Liver (tissue), 9 donors: ENCODE results near the gene TBC1D14. TPM values are rescaled to one million over a fixed set of nuclear protein-coding genes. Genes with fewer than 3 reads are reported as not detected.

Experiments
- DNase-seq: peaks from one replicate; pipeline ENCODE4 v3.0.0-alpha.2; 2017; ENCODE audit warnings: low spot score
- H3K27ac ChIP-seq, 2 donors: one replicate each; pipeline ENCODE4 v1.7.0; 2013; ENCODE audit warnings: inconsistent platforms in 2 of 2, low read length in 2 of 2, control low read depth in 1 of 2, low read depth in 1 of 2, mild to moderate bottlenecking in 1 of 2
- H3K27me3 ChIP-seq, 4 donors: one replicate each; pipeline versions ENCODE4 v1.6.1 to v1.7.0; 2013; ENCODE audit warnings: low read length in 3 of 4, inconsistent platforms in 1 of 4, mild to moderate bottlenecking in 1 of 4, moderate library complexity in 1 of 4; ENCODE audit not compliant: control insufficient read depth in 4 of 4, insufficient read depth in 4 of 4
- H3K36me3 ChIP-seq, 4 donors: one replicate each; pipeline versions ENCODE4 v1.6.1 to v1.7.0; 2013; ENCODE audit warnings: low read length in 3 of 4, mild to moderate bottlenecking in 3 of 4, low read depth in 1 of 4, moderate library complexity in 1 of 4; ENCODE audit not compliant: control insufficient read depth in 4 of 4, insufficient read depth in 3 of 4
- H3K4me1 ChIP-seq, 4 donors: one replicate each; pipeline versions ENCODE4 v1.6.1 to v1.7.0; 2013; ENCODE audit warnings: low read length in 3 of 4, mild to moderate bottlenecking in 3 of 4, moderate library complexity in 1 of 4; ENCODE audit not compliant: control insufficient read depth in 4 of 4, insufficient read depth in 4 of 4
- H3K4me3 ChIP-seq, 3 donors: one replicate each; pipeline versions ENCODE4 v1.6.1 to v1.7.0; 2013; ENCODE audit warnings: low read length in 3 of 3, control low read depth in 1 of 3, low read depth in 1 of 3, mild to moderate bottlenecking in 1 of 3
- H3K9ac ChIP-seq, 2 donors: one replicate each; pipeline ENCODE4 v1.7.0; 2013; ENCODE audit warnings: low read length in 2 of 2, mild to moderate bottlenecking in 2 of 2, moderate library complexity in 2 of 2, control low read depth in 1 of 2, low read depth in 1 of 2
- H3K9me3 ChIP-seq, 4 donors: one replicate each; pipeline versions ENCODE4 v1.6.1 to v1.7.0; 2013; ENCODE audit warnings: low read length in 3 of 4; ENCODE audit not compliant: control insufficient read depth in 4 of 4
- ATF3 ChIP-seq: IDR thresholded peaks from 2 replicates; pipeline ENCODE4 v1.6.1; 2016; ENCODE audit warnings: antibody characterized with exemption
- FOXA1 ChIP-seq: IDR thresholded peaks from 2 replicates; pipeline ENCODE4 v1.6.1; 2016; ENCODE audit warnings: antibody characterized with exemption
- HNF4A ChIP-seq, 2 donors: conservative IDR thresholded peaks; 2 replicates each; pipeline ENCODE4 v1.6.1; 2016; ENCODE audit warnings: antibody characterized with exemption in 2 of 2, mild to moderate bottlenecking in 2 of 2
- HNF4G ChIP-seq: IDR thresholded peaks from 2 replicates; pipeline ENCODE4 v1.6.1; 2016; ENCODE audit warnings: antibody characterized with exemption
- JUND ChIP-seq, 2 donors: IDR thresholded peaks; 2 replicates each; pipeline ENCODE4 v1.6.1; 2016; ENCODE audit warnings: antibody characterized with exemption in 2 of 2
- NR2F2 ChIP-seq: IDR thresholded peaks from 2 replicates; pipeline ENCODE4 v1.6.1; 2016; ENCODE audit warnings: antibody characterized with exemption
- RAD21 ChIP-seq, 2 donors: IDR thresholded peaks; 2 replicates each; pipeline ENCODE4 v1.6.1; 2016; ENCODE audit warnings: antibody characterized with exemption in 2 of 2, mild to moderate bottlenecking in 2 of 2
- SP1 ChIP-seq: IDR thresholded peaks from 2 replicates; pipeline ENCODE4 v1.6.1; 2018; ENCODE audit warnings: antibody characterized with exemption, mild to moderate bottlenecking
- TAF1 ChIP-seq: conservative IDR thresholded peaks from 2 replicates; pipeline ENCODE4 v1.6.1; 2016; ENCODE audit warnings: antibody characterized with exemption, mild to moderate bottlenecking
- YY1 ChIP-seq: IDR thresholded peaks from 2 replicates; pipeline ENCODE4 v1.6.1; 2016; ENCODE audit warnings: antibody characterized with exemption, mild to moderate bottlenecking
- WGBS: extraction: QIAGEN DNeasy Blood & Tissue Kit; methylation state at CpG from one replicate; pipeline ENCODE4 v1.1.7; 2013; 5-methylcytosine and 5-hydroxymethylcytosine counted together
- polyA plus RNA-seq, 2 donors: library from polyadenylated mRNA; stranded (reverse) in 1 of 2; unstranded in 1 of 2; fragments of 200-250 nt in 1 of 2; fragments of >200 nt in 1 of 2; fragmentation: Nextera tagmentation in 1 of 2; extraction: Ambion mirVana in 1 of 2; gene quantifications; one replicate each; pipeline versions ENCODE4 v1.2.1 to v1.2.3, GENCODE V29; 2013 to 2015
- total RNA-seq, 2 donors: library from RNA; depleted of rRNA; stranded (reverse); fragments of >200 nt; gene quantifications; one replicate each; pipeline ENCODE4 v1.2.3, GENCODE V29; 2014
- TF ChIP-seq, protein P1 (sequence below): fragments of 150-350 bp; IDR thresholded peaks from 2 replicates; pipeline ENCODE4 v1.5.1; 2017; ENCODE audit warnings: improper control_type of control experiment, low read depth, low read length; ENCODE audit not compliant: missing input control
- donor health status: healthy.
- donor health status: healthy.
- donor health status: healthy.
- donor health status: healthy.
- donor health status: healthy.

Gene TBC1D14
- total and polyA plus RNA-seq, 4 donors: 10.0 to 45.2 (median 22.7) TPM

DNA sequence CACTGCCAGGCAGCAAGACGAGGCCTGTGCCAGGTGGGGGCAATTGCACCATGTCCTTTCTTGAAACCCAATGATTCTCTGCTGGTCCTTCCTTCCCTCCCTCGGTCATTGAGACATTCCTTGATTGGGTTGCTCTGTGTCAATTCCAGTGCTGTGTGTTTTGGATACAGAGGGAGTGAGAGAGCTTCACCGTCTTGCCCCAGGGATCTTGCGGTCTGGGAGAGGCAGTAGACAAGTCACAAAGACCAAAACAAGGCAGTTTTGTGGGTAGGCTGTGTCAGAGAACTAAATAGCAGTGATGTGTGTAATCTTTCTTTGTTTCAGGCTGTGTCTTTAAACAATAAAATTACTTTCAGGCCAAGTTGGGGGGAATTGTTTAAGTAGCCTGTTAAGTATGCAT, 94.7 kb downstream of the TBC1D14 start (continued):
- TF ChIP-seq ATF3: no peak
- TF ChIP-seq, protein P1, sequence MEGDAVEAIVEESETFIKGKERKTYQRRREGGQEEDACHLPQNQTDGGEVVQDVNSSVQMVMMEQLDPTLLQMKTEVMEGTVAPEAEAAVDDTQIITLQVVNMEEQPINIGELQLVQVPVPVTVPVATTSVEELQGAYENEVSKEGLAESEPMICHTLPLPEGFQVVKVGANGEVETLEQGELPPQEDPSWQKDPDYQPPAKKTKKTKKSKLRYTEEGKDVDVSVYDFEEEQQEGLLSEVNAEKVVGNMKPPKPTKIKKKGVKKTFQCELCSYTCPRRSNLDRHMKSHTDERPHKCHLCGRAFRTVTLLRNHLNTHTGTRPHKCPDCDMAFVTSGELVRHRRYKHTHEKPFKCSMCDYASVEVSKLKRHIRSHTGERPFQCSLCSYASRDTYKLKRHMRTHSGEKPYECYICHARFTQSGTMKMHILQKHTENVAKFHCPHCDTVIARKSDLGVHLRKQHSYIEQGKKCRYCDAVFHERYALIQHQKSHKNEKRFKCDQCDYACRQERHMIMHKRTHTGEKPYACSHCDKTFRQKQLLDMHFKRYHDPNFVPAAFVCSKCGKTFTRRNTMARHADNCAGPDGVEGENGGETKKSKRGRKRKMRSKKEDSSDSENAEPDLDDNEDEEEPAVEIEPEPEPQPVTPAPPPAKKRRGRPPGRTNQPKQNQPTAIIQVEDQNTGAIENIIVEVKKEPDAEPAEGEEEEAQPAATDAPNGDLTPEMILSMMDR: no peak
- TF ChIP-seq NR2F2: no peak
- no peak for TF ChIP-seq RAD21 (IDR thresholded peaks at IDR 0.05)
- TF ChIP-seq HNF4A (conservative IDR thresholded peaks at IDR 0.05): no peak
- no peak for TF ChIP-seq HNF4G
- TF ChIP-seq TAF1: no peak
- TF ChIP-seq JUND (IDR thresholded peaks at IDR 0.05): no peak
- no peak for TF ChIP-seq FOXA1
- no peak for TF ChIP-seq SP1

DNA sequence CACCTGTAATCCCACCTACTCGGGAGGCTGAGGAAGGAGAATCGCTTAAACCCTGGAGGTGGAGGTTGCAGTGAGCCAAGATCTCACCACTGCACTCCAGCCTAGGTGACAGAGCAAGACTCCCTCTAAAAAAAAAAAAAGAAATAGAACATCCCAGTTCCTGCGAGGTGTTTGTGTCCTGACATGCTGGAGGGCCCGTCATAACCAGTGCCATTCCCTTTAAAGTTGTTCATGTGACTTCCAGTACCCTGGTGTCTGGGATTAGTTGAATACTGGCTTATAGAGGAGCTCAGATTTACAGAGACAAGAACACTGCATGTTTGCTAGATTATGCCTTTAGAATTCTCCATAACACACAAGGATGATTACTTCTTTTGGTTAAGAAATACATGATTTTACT, 95.9 kb downstream of the TBC1D14 start:
- WGBS: 96% methylated on average over 4 of the region's 4 CpGs
- H3K27me3 ChIP-seq: no peaks in the 10 kb centered on the region
- H3K27ac ChIP-seq: no peak overlapping the region

GRCh38 chr4:7006411-7006810, 96.8 kb downstream of the TBC1D14 start:
- H3K4me1 ChIP-seq: peaks cover 0 to 22% (median 18%) of the 10 kb centered on the region in 4 donors
- no peak overlapping the region for H3K4me3 ChIP-seq
- peaks cover 3 to 25% (median 15%) of the 10 kb centered on the region in 4 donors for H3K36me3 ChIP-seq
- 77% methylated on average over 3 of the region's 3 CpGs for WGBS
- no peak overlapping the region for H3K9ac ChIP-seq
- DNase-seq: no peak
- no peaks in the 10 kb centered on the region for H3K27me3 ChIP-seq
- H3K9me3 ChIP-seq: no peaks in the 10 kb centered on the region
- TF ChIP-seq ATF3: no peak
- TF ChIP-seq, protein P1: no peak
- peak overlapping the region in 1 of 2 donors; percentile 62 for H3K27ac ChIP-seq

More for the DNA sequence above, 95.9 kb downstream of the TBC1D14 start:
- Histone ChIP-seq H3K4me3 (no peak overlapping the region), H3K9ac (no peak overlapping the region), H3K36me3 (peaks cover 7 to 25% (median 20%) of the 10 kb centered on the region in 4 donors), H3K4me1 (peaks cover 0 to 23% (median 19%) of the 10 kb centered on the region in 4 donors), H3K9me3 (no peaks in the 10 kb centered on the region)
- DNase-seq: no peak
- no peak for TF ChIP-seq TAF1
- TF ChIP-seq YY1: no peak
- TF ChIP-seq, protein P1: no peak
- TF ChIP-seq SP1: no peak
